WTC11 (cell line): ENCODE measurements around the gene IRF3. TPM values are rescaled to one million over a fixed set of nuclear protein-coding genes. Genes with fewer than 3 reads are reported as not detected.

Experiments
- EMX1 ChIP-seq: fragments of 250-450 bp; sonication (Bioruptor Pico); IDR thresholded peaks from 2 replicates; pipeline ENCODE4 v1.8.0; 2021; ENCODE audit warnings: mild to moderate bottlenecking
- ESRRA ChIP-seq: sonication (generic); formaldehyde crosslinking; IDR thresholded peaks from 2 replicates; pipeline ENCODE4 v1.8.1; 2022; ENCODE audit warnings: mild to moderate bottlenecking, missing genetic modification reagents, borderline replicate concordance
- ETV6 ChIP-seq: sonication (generic); formaldehyde crosslinking; IDR thresholded peaks from 2 replicates; pipeline ENCODE4 v1.8.1; 2022; ENCODE audit warnings: mild to moderate bottlenecking, missing genetic modification reagents
- FOXJ3 ChIP-seq: sonication (generic); formaldehyde crosslinking; IDR thresholded peaks from 2 replicates; pipeline ENCODE4 v1.9.0; 2021; ENCODE audit warnings: missing genetic modification reagents, mild to moderate bottlenecking, borderline replicate concordance
- GABPB1 ChIP-seq: sonication (generic); formaldehyde crosslinking; IDR thresholded peaks from 2 replicates; pipeline ENCODE4 v1.8.1; 2023; ENCODE audit warnings: mild to moderate bottlenecking, missing genetic modification reagents
- HMGXB4 ChIP-seq: sonication (generic); formaldehyde crosslinking; IDR thresholded peaks from 2 replicates; pipeline ENCODE4 v1.8.1; 2023; ENCODE audit warnings: mild to moderate bottlenecking, moderate library complexity, missing genetic modification reagents
- NFATC4 ChIP-seq: fragments of 250-450 bp; sonication (Bioruptor Pico); IDR thresholded peaks from 2 replicates; pipeline ENCODE4 v1.9.0; 2021; ENCODE audit warnings: mild to moderate bottlenecking
- ZNF232 ChIP-seq: sonication (generic); formaldehyde crosslinking; IDR thresholded peaks from 2 replicates; pipeline ENCODE4 v1.8.0; 2022; ENCODE audit warnings: mild to moderate bottlenecking, missing genetic modification reagents
- ZNF263 ChIP-seq: sonication (generic); formaldehyde crosslinking; IDR thresholded peaks from 2 replicates; pipeline ENCODE4 v1.8.1; 2022; ENCODE audit warnings: low read depth, mild to moderate bottlenecking, moderate library complexity, missing genetic modification reagents
- ZNF416 ChIP-seq: fragments of 250-450 bp; sonication (Bioruptor Pico); IDR thresholded peaks from 2 replicates; pipeline ENCODE4 v1.9.0; 2021; ENCODE audit warnings: mild to moderate bottlenecking, inconsistent platforms
- microRNA-seq: library from miRNA; unstranded; fragments of <30 nt; microRNA quantifications from one replicate; pipeline ENCODE4 v1.2.0, GENCODE V29; 2022; ENCODE audit warnings: borderline number of aligned reads
- total RNA-seq: library from RNA; stranded (reverse); gene quantifications from 3 replicates; pipeline ENCODE4 v1.2.3, GENCODE V29; 2021
- TF ChIP-seq, protein P1 (sequence below): sonication (generic); formaldehyde crosslinking; conservative IDR thresholded peaks from 2 replicates; pipeline ENCODE4 v1.8.1; 2022; ENCODE audit warnings: mild to moderate bottlenecking, missing genetic modification reagents

IRF3 gene
- total RNA-seq, 1 experiment from 2014 or later, result 165 TPM

- TF ChIP-seq FOXJ3 (CRISPR knock-in tag) (no peak), HMGXB4 (CRISPR knock-in tag) (no peak), EMX1 (CRISPR knock-in tag) (no peak), ZNF263 (no peak), ETV6 (no peak), GABPB1 (CRISPR knock-in tag) (no peak), ZNF416 (CRISPR knock-in tag) (no peak), ZNF232 (CRISPR knock-in tag) (no peak), ESRRA (CRISPR knock-in tag) (no peak), NFATC4 (CRISPR knock-in tag) (no peak)
- TF ChIP-seq, protein P1, sequence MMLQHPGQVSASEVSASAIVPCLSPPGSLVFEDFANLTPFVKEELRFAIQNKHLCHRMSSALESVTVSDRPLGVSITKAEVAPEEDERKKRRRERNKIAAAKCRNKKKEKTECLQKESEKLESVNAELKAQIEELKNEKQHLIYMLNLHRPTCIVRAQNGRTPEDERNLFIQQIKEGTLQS, result no peak
These were observed 52.3 kb downstream of the IRF3 start (continued) for GRCh38 chr19:49613374-49613773.

Small RNAs within 50 kb of the gene (microRNA-seq; reads per million reads assigned to microRNA genes)
- gene MIR5088, result 1.4 reads per million

Other genes starting within 250 kb of the IRF3 start
- 1.0 to 1.7 TPM (median 1.5 TPM) in 3 replicates for gene PTH2, start 242.4 kb downstream of the IRF3 start, total RNA-seq
- 0.85 to 1.4 TPM (median 0.87 TPM) in 3 replicates for gene GFY, start 240.5 kb downstream of the IRF3 start, total RNA-seq
- 1.6 to 2.8 TPM (median 2.1 TPM) in 3 replicates for gene SLC17A7, start 224.3 kb downstream of the IRF3 start, total RNA-seq
- 153 to 170 TPM (median 156 TPM) in 3 replicates for gene PIH1D1, start 214.0 kb downstream of the IRF3 start, total RNA-seq
- gene ALDH16A1, start 212.6 kb downstream of the IRF3 start, total RNA-seq, result 44.3 to 53.6 TPM (median 52.6 TPM) in 3 replicates
- gene FLT3LG, start 191.6 kb downstream of the IRF3 start, total RNA-seq, result 2.9 to 5.3 TPM (median 3.6 TPM) in 3 replicates
- 3,861 to 4,362 TPM (median 4,362 TPM) in 3 replicates for gene RPL13A, start 178.2 kb downstream of the IRF3 start, total RNA-seq
- gene RPS11, start 169.4 kb downstream of the IRF3 start, total RNA-seq, result 2,299 to 2,683 TPM (median 2,679 TPM) in 3 replicates
- gene FCGRT, start 153.2 kb downstream of the IRF3 start, total RNA-seq, result 53.8 to 69.9 TPM (median 61.2 TPM) in 3 replicates
- 14.3 to 20.6 TPM (median 20.3 TPM) in 3 replicates for gene RCN3, start 137.9 kb downstream of the IRF3 start, total RNA-seq
- gene NOSIP, start 85.3 kb downstream of the IRF3 start, total RNA-seq, result 82.3 to 97.9 TPM (median 87.6 TPM) in 3 replicates
- gene PRRG2, start 84.5 kb downstream of the IRF3 start, total RNA-seq, result 5.9 to 7.0 TPM (median 6.9 TPM) in 3 replicates
- 78.6 to 86.1 TPM (median 83.3 TPM) in 3 replicates for gene PRR12, start 74.7 kb downstream of the IRF3 start, total RNA-seq
- 11.4 to 17.9 TPM (median 15.7 TPM) in 3 replicates for gene RRAS, start 25.7 kb downstream of the IRF3 start, total RNA-seq
- 103 to 109 TPM (median 105 TPM) in 3 replicates for gene SCAF1, start 23.6 kb downstream of the IRF3 start, total RNA-seq
- gene BCL2L12, start 76 bp upstream of the IRF3 start, total RNA-seq, result 139 to 146 TPM (median 140 TPM) in 3 replicates
- gene PRMT1, start 11.4 kb upstream of the IRF3 start, total RNA-seq, result 500 to 527 TPM (median 518 TPM) in 3 replicates
- gene ADM5, start 23.7 kb upstream of the IRF3 start, total RNA-seq, result 5.9 to 6.7 TPM (median 6.2 TPM) in 3 replicates
- 74.6 to 89.5 TPM (median 85.4 TPM) in 3 replicates for gene CPT1C, start 25.3 kb upstream of the IRF3 start, total RNA-seq
- gene TSKS, start 97.4 kb upstream of the IRF3 start, total RNA-seq, result 0.30 to 0.55 TPM (median 0.48 TPM) in 3 replicates
- gene AP2A1, start 101.1 kb upstream of the IRF3 start, total RNA-seq, result 119 to 127 TPM (median 120 TPM) in 3 replicates
- gene FUZ, start 147.4 kb upstream of the IRF3 start, total RNA-seq, result 35.1 to 36.3 TPM (median 35.7 TPM) in 3 replicates
- 80.2 to 81.2 TPM (median 81.2 TPM) in 3 replicates for gene MED25, start 152.4 kb upstream of the IRF3 start, total RNA-seq
- 296 to 316 TPM (median 306 TPM) in 3 replicates for gene PTOV1, start 185.3 kb upstream of the IRF3 start, total RNA-seq
- 133 to 146 TPM (median 142 TPM) in 3 replicates for gene PNKP, start 201.7 kb upstream of the IRF3 start, total RNA-seq
- 41.9 to 47.8 TPM (median 46.5 TPM) in 3 replicates for gene AKT1S1, start 211.5 kb upstream of the IRF3 start, total RNA-seq
- gene TBC1D17, start 211.8 kb upstream of the IRF3 start, total RNA-seq, result 44.4 to 52.8 TPM (median 46.7 TPM) in 3 replicates
- gene IL4I1, start 231.0 kb upstream of the IRF3 start, total RNA-seq, result 0.83 to 1.4 TPM (median 0.99 TPM) in 3 replicates